NCI-H510A treated with DMSO at 0.1 percent for 48 hours (cell line): ENCODE data around the gene TSPEAR.
"Not testable (repeated sequence)": the region's sequence is repeated elsewhere in the genome, so short reads cannot be mapped to it uniquely, and the experiment has no call there.

Source experiments
- DNase-seq: peaks from one replicate; lab custom pipeline; 2025; lab: John Stamatoyannopoulos, UW

The TSPEAR gene

GRCh38 chr21:44568667-44569556 is 142.5 kb downstream of the TSPEAR start:
- no peak for DNase-seq

DNA sequence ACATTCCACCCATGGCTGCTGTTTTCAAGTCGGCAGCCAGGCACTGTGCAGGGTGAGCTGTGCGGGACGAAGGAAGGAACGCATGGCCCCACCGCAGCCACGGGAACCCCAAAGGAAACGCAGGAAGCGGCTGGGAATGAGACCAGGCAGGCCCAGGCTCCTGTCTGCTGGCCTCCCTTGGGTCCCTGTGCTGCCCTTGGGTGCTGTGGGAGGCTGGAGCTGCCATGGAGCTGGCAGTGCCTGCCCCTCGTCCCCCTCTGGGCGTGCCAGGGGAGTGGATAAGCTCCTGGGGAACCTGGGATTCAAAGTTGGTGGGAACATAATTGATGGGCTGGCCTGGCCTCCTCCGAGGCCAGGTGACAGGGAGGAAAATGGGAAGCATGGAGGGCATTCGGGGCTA is 143.1 kb downstream of the TSPEAR start:
- DNase-seq = no peak

DNA sequence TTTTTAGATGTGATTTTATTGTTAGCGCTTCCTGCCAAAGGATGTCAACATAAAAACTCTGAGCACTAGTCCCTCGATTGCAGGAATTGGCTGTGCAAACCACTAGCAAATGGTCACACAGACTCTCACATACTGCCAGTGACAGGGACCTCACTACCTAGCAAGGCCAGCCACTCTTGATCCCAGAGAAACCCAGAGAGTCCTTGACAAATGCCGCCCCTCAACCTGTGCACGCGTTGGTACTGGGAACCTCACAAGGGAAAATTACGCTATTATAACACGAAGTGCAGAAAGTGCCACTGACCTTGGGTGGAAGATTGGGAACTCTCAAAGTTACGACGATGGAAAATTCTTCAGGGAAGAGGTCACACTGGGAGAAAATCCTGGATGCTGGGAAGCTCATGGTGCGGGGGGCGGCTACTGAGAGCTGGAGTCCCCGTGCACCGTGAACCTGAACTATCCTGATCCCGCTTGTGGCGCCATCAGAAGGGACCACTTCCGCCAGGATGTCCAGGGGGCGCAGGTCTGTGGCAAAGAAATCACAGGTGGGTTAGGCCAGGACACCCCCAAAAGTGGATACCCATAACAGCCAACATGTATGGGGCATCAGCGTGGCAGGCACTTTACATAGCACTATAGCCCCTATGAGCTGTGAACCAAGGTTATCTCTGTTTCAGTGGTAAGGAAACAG is 143.7 kb downstream of the TSPEAR start:
- no peak for DNase-seq

DNA sequence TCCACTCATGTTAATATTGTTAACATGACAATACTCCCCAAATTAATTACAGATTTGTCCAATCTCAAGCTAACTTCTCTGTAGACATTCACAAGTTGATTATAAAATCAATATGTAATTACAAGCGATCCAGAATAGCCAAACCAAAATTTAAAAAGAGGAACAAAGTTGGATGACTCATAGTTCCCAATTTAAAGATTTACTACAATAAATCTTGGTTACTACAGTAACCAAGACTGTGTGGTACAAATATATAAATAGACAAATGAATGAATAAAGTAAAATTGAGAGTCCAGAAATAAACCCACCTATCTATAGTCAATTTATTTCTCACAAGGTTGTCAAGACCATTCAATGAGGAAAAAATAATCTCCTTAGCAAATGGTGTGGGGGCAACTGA is 145.0 kb downstream of the TSPEAR start:
- no peak for DNase-seq

- DNase-seq = no peak
Observed at GRCh38 chr21:44564886-44565598, 146.3 kb downstream of the TSPEAR start.

- no peak for DNase-seq
Observed at GRCh38 chr21:44564099-44564498, 147.3 kb downstream of the TSPEAR start.

DNA sequence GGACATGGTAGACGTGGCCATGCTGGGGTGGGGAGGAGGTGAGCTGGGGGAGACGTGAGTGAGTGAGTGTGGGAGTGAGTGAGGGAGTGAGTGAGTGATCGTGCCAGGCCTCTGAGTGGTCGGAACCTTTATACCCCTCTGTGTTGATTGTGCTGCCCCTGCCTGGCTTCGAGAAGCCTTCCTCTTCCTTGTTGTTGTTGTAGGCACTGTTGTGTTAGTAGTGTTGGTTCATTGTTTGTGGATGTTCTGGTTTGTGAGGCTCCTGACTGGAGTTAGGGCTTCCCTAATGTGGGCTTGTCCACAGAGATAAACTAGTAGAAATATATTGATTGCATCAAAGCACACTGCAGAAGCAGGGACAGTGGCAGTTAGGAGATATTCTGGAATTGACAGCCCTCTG is 152.7 kb downstream of the TSPEAR start, which contains the start of gene KRTAP10-3:
TSS of gene KRTAP10-3 (minus strand) at position 101 of the 400 bp plus-strand sequence. CDS start at position 21, 80 bp downstream.
- no peak for DNase-seq

DNA sequence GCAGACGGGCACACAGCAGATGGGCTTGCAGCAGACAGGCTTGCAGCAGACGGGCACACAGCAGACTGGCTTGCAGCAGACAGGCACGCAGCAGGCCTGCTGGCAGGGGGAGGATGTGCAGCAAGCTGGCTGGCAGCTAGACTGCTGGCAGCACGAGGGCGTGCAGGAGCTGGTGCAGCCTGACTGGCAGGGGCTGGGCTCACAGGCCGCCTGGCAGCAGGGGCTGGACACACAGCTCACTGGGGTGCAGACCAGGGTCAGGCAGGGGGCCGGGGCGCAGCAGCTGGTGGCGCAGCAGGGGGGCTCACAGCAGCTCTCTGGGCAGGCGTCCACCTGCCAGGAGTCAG is 153.1 kb downstream of the TSPEAR start:
- not testable (repeated sequence) for DNase-seq

DNA sequence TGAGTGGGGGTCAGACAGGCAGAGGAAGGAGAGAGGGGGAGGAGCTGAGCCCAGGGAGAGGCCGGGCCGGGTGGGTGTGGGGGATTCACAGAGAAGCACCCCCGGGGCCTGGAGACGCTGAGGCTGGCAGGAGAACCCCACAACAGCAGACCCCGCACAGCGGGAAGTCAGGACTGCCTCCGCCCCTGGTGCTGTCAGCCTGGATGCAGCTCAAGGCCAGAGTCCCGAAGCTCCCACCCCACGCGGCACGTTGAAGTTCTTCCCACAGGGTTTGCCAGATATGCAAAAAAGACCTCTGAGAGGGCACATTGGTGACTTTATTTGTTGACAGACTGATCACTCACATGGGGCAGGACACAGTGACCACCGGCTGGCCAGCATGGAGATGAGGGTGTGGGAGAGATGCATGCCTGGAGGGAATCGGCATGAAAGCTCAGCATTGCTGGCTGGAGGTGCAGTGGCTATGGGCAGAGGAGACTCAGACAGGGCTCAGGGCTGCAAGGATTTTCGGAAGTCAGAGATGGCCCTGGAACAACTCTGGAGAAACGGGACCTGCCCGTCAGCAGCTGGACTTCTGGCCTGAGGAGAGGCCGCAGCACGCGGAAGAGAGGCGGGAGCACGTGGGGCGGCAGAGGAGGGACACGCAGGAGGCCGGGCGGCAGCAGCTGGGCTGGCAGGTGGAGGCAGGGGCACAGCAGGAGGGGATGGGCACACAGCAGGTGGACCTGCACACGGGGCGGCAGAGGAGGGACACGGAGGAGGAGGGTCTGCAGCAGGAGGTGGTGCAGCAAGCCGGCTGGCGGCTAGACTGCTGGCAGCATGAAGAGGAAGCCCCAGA is 153.7 kb downstream of the TSPEAR start:
- no peak for DNase-seq

DNA sequence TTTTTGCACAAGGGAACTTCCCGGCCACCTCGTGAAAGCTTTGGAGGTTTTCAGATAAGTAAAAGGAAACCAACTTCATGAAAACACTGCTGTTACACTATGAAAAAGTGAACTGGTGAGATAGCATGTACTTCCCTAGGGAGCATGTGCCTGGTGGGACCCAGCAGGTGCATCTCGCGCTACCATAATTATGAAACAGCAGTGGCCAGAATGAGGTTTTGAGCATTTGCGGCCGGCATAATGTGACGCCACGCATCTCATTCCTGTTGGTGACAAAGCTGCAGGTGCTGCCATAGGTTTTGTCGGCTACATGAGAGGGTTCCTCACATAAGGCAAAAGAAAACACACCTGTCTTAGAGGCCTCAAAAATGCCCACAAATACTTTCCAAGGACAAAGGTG is 154.5 kb downstream of the TSPEAR start:
- no peak for DNase-seq

DNA sequence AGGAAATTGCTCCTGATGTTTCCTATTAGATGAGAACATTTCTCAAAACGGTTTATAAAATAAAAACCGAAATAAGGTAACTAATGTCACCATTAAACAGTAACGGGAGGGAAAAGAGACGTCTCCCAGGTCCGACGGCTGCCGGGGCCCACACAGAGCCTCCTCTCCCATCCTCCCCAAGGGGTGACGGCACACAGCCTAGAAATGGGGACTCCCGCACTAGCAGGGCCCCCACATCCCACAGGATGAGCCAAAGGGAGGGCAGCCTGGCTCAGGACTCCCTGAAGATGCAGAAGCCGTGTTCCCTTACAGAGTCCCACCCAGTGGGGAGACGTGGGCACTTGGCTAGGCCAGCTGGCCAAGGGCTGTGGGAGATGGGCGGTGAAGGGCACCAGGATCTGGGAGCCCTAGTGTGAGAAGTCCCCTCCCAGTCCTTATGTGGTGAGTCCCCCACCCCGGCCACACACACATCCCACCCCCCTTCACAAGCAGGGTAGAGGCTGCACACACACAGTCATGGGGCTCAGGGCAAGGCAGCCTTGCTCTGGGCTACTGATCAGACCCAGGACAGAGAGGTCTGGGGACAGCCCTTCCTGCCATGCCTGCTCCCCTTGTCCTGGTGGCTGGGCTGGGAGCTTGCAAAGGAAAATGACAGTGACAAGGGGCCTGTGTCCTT is 156.0 kb downstream of the TSPEAR start:
- no peak for DNase-seq

- DNase-seq = no peak
Observed at GRCh38 chr21:44552681-44553080, 158.7 kb downstream of the TSPEAR start.

GRCh38 chr21:44552136-44552535 is 159.2 kb downstream of the TSPEAR start:
- DNase-seq = no peak

DNA sequence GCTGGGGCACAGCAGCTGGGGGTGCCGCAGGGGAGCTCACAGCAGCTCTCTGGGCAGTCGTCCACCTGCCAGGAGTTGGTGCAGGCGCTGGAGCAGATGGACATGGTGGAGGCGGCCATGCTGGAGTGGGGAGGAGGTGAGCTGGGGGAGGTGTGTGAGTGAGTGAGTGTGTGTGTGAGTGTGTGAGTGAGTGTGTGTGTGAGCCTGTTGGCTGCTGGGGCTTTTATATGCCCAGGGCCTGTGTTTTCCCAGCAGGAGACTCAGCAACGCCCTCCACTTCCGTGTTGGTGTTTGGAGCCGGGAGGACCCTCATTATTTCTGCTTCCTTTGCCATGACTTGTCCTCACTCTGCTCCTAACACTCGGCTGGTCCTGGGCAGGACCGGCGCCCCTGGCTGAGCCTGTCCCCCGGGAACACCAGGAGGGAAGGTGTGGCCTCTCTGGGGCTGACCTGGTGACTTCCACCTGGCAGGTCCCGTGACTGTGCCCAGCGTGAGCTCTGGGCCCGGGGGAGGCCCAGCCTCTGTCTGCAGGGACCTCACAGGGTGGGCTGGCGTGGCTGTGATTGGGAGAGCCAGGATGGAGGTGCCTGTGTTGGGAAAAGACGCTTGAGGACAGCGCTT is 159.9 kb downstream of the TSPEAR start, which contains the start of gene KRTAP10-2:
TSS of gene KRTAP10-2 (minus strand) at position 166 of the 622 bp plus-strand sequence. CDS start at position 119, 47 bp downstream.
- no peak for DNase-seq

- DNase-seq = no peak
Observed at GRCh38 chr21:44550807-44551206, 160.6 kb downstream of the TSPEAR start.

- DNase-seq = not testable (repeated sequence)
Observed at GRCh38 chr21:44550285-44550684, 161.1 kb downstream of the TSPEAR start.

DNA sequence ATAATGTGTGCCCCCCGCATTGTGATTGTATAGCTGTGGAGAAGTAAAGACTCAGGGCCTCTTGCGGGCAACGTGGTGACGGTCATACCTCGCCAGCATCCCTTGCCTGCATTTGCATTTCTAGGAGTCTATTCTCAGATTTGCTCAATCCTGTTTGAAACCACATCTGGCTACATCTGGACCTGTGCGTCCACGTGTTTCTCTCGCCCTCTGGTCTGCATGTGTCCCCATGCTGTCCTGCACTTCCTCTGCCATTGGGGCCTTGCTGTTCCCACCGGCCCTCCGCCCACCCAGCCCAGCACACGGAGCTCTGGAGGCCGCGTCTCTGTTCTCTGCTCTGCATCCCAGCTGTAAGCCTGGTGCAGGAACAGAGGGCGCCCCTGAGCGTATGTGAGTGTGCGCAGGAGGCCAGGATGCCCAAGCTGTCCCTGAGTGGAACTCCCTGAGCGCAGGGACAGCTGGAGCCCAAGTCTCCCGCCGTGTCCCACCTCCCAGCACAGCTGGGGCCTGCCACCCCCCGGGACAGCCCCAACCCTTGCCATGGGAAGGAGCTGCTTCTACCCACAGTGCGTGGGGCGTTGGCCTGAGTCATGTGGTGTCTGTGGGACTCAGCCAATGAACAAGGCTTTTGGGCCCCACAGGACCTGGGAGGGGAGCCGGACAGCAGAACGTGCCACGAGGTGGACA is 161.7 kb downstream of the TSPEAR start:
- DNase-seq = no peak

DNA sequence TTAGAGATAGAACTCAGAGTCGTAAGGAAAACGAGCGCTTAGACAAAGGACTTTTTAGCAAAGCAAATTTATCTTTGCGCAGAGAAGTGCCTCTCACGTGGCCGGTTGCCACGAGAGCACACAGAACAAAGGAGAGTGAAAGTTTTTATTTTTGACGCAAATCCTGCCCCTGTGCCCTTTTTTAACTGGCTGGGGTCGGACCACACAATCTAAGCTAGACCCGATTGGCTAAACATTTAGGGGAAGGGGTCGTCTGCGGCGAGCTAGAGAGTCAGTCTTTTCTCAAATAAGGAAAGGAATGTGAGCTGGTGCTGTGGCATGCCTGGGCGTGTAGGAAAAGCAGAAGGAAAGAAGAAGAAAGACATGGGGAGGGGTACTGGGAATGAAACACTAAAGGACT is 162.4 kb downstream of the TSPEAR start:
- DNase-seq = no peak

DNA sequence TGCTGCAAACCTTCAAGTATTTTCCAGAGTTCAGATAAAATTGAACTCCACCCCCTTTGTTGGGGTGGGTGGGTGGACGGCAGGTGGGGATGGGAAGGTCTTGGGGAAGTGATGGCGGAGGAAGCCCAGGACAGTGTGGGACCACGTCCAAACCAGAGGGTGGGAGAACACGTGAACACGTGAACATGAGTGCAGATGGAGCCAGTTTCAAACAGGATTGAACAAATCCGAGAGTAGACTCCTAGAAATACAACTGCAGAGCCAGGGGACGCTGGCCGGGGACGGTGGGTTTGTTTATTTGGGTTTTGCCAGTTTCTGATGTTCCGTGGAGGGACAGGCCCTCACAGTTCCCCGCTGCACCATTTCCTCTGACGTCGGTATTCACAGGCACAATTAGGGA is 163.0 kb downstream of the TSPEAR start:
- DNase-seq = no peak
